Left lung (tissue), 10 donors: Measurements from ENCODE around the gene STAMBP. TPM values are rescaled to one million over a fixed set of nuclear protein-coding genes. Genes with fewer than 3 reads are reported as not detected.

Source experiments
- ATAC-seq: fragments of 200-7000 bp; cut with Tn5 transposase; one replicate; pipeline ENCODE4 v1.9.1; 2020; ENCODE audit warnings: moderate library complexity
- DNase-seq, 4 donors: peaks; one replicate each; pipeline ENCODE4 v3.0.0-alpha.2; 2013 to 2020
- H3K27ac ChIP-seq, 2 donors: fragments of 200-600 bp; sonication (generic) in 1 of 2; one replicate each; pipeline versions ENCODE4 v1.5.0 to v1.8.0; 2020 to 2021
- H3K27me3 ChIP-seq, 2 donors: fragments of 200-600 bp; sonication (generic) in 1 of 2; one replicate each; pipeline versions ENCODE4 v1.5.0 to v1.8.0; 2020 to 2021
- H3K36me3 ChIP-seq, 2 donors: fragments of 200-600 bp; sonication (generic) in 1 of 2; one replicate each; pipeline versions ENCODE4 v1.5.0 to v1.8.0; 2020 to 2021
- H3K4me1 ChIP-seq, 2 donors: fragments of 200-600 bp; one replicate each; pipeline ENCODE4 v1.8.0; 2021
- H3K4me3 ChIP-seq, 2 donors: fragments of 200-600 bp; sonication (generic) in 1 of 2; one replicate each; pipeline versions ENCODE4 v1.5.0 to v1.8.0; 2020 to 2021; ENCODE audit warnings: mild to moderate bottlenecking in 1 of 2
- H3K9me3 ChIP-seq, 2 donors: fragments of 200-600 bp; sonication (generic) in 1 of 2; one replicate each; pipeline versions ENCODE4 v1.5.0 to v1.8.0; 2020 to 2021
- intact Hi-C, 2 donors: fragments of 100-400 bp; cut with DNase I; formaldehyde crosslinking; loops; one replicate each; pipeline versions ENCODE4 v1.11.2 to v1.14.2; 2022
- polyA plus RNA-seq, 6 donors: library from polyadenylated mRNA; unstranded; fragments of 120-200 nt; gene quantifications; one replicate each; pipeline ENCODE4 v1.2.1, GENCODE V29; 2013; ENCODE audit not compliant: insufficient read length in 6 of 6
- total RNA-seq, 2 donors: library from RNA; stranded (reverse); fragmentation: NEBNext Ultra II Directional; extraction: Animal tissue kit (Norgen Biotek cat#: 25700); gene quantifications; one replicate each; pipeline ENCODE4 v1.2.1, GENCODE V29; 2021
- TF ChIP-seq, protein P1 (sequence below), 2 donors: fragments of 200-600 bp; sonication (generic) in 1 of 2; IDR thresholded peaks; one replicate each; pipeline versions ENCODE4 v1.5.0 to v1.8.0; 2021; ENCODE audit warnings: antibody characterized with exemption in 2 of 2
- donor health status: DM: no; HTN: yes; CAD: no.
- donor health status: DM: no; HTN: no; CAD: no.

The STAMBP gene
- total and polyA plus RNA-seq, 8 donors: 32.6 to 57.0 (median 51.1) TPM

DNA sequence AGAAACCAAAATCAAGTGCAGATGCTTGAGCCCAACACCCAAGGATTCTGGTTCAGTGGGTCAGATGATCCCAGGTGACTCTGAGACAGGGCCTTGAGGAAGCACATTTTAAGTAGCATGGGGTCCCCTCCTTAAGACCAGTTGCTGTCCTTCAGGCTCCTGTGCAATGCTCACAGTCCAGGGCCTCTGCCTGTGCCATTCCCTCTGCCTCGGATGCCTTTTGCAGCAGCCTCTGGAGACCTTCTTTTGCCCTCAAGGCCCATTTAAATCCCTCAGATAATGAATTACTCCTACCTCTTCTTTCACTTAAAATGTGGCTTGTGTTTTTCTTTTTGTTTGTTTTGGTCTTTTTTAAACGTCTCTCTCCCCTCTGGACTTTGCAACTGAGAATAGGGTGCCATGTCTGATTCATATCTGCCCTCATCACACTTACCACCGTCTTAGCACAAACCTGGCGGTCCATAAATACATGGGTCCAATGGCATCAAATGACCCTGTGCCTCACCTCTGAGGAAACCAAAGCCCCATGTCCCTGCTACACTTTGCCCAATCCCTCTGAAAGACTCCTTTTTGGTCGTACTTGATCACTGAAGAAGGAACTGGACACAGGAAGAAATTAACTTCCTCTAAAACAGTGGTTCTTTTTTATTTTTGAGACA is 78.2 kb downstream of the STAMBP start:
- Histone ChIP-seq H3K4me1 (no peaks in the 10 kb centered on the region), H3K27me3 (no peaks in the 10 kb centered on the region), H3K9me3 (no peaks in the 10 kb centered on the region), H3K36me3 (no peaks in the 10 kb centered on the region), H3K27ac (no peak overlapping the region), H3K4me3 (no peak overlapping the region)
- intact Hi-C loops: no loop called here
- ATAC-seq: no peak
- TF ChIP-seq, protein P1, sequence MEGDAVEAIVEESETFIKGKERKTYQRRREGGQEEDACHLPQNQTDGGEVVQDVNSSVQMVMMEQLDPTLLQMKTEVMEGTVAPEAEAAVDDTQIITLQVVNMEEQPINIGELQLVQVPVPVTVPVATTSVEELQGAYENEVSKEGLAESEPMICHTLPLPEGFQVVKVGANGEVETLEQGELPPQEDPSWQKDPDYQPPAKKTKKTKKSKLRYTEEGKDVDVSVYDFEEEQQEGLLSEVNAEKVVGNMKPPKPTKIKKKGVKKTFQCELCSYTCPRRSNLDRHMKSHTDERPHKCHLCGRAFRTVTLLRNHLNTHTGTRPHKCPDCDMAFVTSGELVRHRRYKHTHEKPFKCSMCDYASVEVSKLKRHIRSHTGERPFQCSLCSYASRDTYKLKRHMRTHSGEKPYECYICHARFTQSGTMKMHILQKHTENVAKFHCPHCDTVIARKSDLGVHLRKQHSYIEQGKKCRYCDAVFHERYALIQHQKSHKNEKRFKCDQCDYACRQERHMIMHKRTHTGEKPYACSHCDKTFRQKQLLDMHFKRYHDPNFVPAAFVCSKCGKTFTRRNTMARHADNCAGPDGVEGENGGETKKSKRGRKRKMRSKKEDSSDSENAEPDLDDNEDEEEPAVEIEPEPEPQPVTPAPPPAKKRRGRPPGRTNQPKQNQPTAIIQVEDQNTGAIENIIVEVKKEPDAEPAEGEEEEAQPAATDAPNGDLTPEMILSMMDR (IDR thresholded peaks at IDR 0.05): no peak
- DNase-seq: no peak

DNA sequence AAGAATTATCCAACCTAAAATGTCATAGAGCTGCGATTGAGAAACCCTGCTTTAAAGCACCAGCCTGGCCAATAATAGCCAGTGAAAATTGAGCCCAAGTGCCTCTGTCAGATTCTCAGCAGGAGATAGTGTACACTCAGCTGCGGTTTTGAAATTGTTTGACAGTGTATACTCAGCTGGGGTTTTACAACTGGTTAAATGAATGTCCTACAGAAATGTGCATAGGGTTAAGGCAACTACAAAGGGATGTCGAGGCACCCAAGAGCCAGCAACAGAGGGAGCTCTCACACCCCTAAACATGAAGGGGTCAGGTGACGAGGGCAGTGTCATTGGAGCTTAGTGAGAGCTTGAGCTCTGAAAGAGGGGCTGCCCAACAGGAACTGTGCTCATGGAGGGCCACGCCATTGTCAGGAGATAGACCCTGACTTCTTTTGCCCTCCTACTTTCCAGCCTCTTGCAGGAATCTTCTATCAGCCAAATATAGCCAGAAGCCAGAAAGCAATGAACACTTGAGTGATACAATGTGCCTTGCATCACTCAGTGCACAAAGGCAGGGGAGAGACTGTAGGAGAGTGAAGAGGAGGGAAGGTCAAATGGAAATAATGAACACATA is 79.2 kb downstream of the STAMBP start:
- TF ChIP-seq, protein P1 (IDR thresholded peaks at IDR 0.05): no peak
- DNase-seq: no peak
- intact Hi-C loops: no loop called here
- no peaks in the 10 kb centered on the region for H3K36me3 ChIP-seq
- no peaks in the 10 kb centered on the region for H3K4me1 ChIP-seq
- H3K27ac ChIP-seq: no peak overlapping the region
- no peaks in the 10 kb centered on the region for H3K9me3 ChIP-seq
- no peaks in the 10 kb centered on the region for H3K27me3 ChIP-seq
- peak; percentile 80 for ATAC-seq
- H3K4me3 ChIP-seq: no peak overlapping the region

DNA sequence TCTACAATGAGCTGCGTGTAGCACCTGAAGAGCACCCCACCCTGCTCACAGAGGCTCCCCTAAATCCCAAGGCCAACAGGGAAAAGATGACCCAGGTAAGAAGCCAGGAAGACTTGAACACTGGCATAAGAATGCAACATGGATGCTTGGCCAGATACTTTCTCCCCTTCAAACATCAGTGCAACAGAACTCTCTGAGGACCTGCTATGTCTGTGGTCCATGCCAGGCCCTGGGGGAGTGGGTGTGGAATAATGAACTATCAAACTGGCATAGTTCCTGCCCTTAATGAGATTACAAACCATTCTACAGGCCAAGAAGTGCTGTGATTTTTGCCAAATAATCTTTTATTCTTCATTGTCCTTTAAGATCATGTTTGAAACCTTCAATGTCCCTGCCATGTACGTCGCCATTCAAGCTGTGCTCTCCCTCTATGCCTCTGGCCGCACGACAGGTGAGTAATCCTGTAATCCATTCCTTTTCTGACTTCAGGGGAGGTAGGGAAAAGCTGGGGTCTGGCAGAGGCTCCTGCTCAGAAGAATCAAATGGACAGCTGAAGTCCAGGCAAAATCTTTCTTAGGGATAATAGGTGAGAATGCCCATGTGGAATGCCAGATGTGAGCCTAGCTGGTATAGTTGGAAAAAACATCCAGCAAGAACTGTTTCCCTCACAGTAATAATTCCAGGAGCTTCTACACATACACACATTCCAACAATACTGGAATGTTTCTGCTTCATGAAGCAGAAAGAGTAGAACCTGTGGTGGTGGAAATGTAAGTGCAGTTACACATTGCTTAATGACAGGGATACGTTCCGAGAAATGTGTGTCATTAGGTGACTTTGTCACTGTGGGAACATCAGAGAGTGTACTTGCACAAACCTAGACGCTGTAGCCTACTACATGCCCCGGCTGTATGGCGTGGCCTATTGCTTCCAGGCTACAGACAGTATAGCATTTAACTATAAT is 80.2 kb downstream of the STAMBP start:
- Histone ChIP-seq H3K4me3 (no peak overlapping the region), H3K36me3 (no peaks in the 10 kb centered on the region), H3K27me3 (no peaks in the 10 kb centered on the region), H3K4me1 (no peaks in the 10 kb centered on the region), H3K27ac (no peak overlapping the region), H3K9me3 (no peaks in the 10 kb centered on the region)
- DNase-seq (no peak), ATAC-seq (no peak)
- TF ChIP-seq, protein P1 (IDR thresholded peaks at IDR 0.05): no peak
- intact Hi-C loops: no loop called here

DNA sequence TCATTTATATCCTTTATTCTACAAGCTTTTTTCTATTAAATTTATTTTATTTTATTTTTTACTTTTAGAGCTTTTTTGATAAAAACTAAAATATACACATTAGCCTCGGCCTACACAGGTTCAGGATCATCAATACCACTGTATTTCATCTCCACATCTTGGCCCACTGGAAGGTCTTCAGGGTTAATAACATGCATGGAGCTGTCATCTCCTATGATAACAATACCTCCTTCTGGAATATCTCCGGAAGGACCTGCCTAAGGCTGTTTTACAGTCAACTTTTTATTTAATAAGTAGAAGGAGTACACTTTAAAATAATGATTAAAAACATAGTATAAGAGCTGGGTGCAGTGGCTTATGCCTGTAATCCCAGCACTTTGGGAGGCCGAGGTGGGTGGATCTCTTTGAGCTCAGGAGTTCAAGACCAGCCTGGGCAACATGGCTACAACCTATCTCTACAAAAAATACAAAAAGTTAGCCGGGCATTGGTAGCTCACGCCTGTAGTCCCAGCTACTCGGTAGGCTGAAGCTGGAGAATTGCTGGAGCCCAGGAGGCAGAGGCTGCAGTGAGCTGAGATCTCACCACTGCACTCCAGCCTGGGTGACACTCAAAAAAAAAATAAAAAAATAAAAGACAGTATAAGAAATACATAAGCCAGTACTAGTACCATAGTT is 82.2 kb downstream of the STAMBP start:
- TF ChIP-seq, protein P1 (IDR thresholded peaks at IDR 0.05): no peak
- Histone ChIP-seq H3K9me3 (no peaks in the 10 kb centered on the region), H3K36me3 (no peaks in the 10 kb centered on the region), H3K27ac (no peak overlapping the region), H3K27me3 (no peaks in the 10 kb centered on the region), H3K4me1 (no peaks in the 10 kb centered on the region), H3K4me3 (no peak overlapping the region)
- no peak for ATAC-seq
- no peak for DNase-seq
- intact Hi-C loops: no loop called here
